HG02884 (cell line): Measurements from ENCODE around the gene ATP6V0C.

Experiments
- ATAC-seq: cut with Tn5 transposase; IDR thresholded peaks from one replicate; pipeline ENCODE4 v1.9.1; 2021; ENCODE audit warnings: mild to moderate bottlenecking, moderate library complexity; ENCODE audit not compliant: unreplicated experiment

ATP6V0C gene

GRCh38 chr16:2490190-2491105 lies 23.3 kb upstream of the ATP6V0C start:
- ATAC-seq: no peak

DNA sequence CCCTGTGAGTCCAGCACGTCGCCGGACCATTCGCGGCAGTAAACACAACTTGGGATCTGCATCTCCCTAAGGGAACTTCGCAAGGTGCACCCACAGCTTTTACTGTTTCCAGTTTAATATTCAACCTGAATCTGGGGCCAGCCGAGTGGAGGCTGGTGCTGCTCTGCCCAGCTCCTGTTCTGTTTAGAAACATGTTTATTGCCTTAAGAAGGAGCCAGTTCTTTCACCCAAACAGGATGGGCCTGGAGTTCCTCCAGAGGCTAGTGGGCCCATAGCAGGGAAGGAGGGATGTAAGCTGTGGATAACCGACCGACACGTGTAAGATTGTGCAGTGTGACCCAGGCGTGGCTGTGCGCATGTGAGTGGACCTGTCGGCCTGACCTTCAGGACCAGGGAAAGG lies 21.5 kb upstream of the ATP6V0C start:
- no peak for ATAC-seq

- no peak for ATAC-seq
Observed at GRCh38 chr16:2493605-2494004, 20.1 kb upstream of the ATP6V0C start.

DNA sequence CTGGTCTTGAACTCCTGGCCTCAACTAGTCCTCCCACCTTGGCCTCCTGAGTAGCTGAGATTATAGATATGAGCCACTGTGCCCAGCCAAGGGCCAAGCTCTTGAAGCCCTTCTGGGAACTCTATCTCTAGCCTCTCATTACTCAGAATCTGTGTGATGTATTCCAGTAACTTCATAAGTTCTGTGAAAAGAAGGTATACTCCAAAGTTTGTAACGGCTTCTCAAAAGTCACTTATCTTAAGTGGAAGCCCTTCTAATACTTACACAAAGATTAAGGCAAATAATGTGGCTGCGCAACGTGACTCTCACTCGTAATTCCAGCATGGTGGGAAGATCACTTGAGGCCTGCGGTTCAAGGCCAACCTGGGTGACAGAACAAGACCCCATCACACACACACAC lies 19.1 kb upstream of the ATP6V0C start:
- ATAC-seq: no peak

DNA sequence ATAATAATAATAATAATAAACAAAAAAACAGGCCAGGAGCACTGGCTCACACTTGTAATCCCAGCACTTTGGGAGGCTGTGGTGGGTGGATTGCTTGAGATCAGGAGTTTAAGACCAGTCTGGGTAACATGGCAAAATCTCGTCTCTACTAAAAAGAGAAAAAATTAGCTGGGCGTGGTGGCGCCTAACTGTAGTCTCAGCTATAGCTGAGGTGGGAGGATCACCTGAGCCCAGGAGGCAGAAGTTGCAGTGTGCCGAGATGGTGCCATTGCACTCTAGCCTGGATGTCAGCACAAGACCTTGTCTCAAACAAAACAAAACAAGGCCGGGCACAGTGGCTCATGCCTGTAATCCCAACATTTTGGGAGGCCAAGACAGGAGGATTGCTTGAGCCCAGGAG lies 18.7 kb upstream of the ATP6V0C start:
- ATAC-seq: no peak

DNA sequence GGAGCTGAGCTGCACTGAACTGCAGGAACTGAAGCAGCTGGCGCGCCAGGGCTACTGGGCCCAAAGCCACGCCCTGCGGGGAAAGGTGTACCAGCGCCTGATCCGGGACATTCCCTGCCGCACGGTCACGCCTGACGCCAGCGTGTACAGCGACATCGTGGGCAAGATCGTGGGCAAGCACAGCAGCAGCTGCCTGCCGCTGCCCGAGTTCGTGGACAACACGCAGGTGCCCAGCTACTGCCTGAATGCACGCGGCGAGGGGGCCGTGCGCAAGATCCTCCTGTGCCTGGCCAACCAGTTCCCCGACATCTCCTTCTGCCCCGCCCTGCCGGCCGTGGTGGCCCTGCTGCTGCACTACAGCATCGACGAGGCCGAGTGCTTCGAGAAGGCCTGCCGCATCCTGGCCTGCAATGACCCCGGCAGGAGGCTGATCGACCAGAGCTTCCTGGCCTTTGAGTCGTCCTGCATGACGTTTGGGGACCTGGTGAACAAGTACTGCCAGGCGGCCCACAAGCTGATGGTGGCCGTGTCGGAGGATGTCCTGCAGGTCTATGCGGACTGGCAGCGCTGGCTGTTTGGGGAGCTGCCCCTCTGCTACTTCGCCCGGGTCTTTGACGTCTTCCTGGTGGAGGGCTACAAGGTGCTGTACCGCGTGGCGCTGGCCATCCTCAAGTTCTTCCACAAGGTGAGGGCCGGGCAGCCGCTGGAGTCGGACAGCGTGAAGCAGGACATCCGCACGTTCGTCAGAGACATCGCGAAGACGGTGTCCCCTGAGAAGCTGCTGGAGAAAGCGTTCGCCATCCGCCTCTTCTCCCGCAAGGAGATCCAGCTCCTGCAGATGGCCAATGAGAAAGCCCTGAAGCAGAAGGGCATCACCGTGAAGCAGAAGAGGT lies 17.3 kb upstream of the ATP6V0C start:
- no peak for ATAC-seq

DNA sequence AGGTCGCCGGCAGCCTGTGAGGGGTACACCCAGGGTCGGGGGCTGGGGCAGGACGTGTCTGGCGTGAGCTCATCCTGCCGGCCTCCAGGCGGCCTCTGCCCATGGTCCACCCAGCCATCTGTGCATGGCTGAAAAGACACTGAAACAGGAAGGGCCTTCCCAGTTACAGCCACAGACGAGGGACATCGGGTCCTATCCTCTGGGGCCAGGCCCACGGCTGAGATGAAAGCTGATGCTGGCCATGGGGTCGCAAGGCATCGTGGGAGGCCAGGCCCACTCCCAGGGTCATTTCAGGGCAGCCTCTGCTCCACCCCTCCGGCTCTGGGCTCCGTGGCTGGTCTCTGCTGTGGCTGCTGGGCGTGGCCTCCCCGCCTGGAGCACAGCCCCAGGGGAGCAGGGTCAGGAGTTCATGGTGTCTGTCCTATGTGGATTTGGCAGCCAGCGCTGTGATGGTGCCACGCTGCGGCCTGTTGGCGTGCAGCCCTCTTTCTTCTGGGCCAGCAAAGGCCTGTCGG lies 16.6 kb upstream of the ATP6V0C start:
- ATAC-seq: no peak

DNA sequence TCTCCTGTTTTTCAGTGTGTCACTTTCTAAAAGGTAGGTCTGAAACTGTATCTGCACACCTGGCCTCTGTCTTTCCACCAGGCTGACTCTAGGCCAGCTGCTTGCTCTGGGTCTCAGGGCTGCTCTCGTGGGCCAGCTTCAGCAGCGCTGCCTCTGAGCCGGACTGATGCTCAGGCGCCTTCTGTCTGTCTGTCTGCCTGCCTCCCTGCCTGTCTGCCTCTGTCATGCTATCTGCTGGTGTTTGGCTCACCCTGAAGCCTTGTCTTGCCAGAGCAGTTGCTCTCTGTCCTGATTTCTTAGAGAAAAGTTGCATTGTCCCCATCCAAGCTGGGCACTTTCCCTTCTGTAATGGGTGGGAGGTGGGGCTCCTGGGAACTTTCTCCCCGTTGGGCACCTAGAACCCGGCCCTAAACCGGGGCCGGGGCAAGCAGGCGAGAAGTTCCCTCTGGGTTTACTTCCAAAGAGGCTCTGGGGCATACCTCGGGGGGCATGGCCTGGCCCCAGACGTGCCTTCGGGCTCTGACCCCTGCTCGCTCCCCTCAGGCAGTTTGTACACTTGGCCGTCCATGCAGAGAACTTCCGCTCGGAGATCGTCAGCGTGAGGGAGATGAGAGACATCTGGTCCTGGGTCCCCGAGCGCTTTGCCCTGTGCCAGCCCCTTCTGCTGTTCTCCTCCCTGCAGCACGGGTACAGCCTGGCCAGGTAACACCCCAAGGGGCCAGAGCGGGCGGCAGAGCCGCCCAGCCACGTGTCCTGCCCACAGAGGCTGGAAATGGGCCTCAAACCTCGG lies 15.9 kb upstream of the ATP6V0C start:
- no peak for ATAC-seq

DNA sequence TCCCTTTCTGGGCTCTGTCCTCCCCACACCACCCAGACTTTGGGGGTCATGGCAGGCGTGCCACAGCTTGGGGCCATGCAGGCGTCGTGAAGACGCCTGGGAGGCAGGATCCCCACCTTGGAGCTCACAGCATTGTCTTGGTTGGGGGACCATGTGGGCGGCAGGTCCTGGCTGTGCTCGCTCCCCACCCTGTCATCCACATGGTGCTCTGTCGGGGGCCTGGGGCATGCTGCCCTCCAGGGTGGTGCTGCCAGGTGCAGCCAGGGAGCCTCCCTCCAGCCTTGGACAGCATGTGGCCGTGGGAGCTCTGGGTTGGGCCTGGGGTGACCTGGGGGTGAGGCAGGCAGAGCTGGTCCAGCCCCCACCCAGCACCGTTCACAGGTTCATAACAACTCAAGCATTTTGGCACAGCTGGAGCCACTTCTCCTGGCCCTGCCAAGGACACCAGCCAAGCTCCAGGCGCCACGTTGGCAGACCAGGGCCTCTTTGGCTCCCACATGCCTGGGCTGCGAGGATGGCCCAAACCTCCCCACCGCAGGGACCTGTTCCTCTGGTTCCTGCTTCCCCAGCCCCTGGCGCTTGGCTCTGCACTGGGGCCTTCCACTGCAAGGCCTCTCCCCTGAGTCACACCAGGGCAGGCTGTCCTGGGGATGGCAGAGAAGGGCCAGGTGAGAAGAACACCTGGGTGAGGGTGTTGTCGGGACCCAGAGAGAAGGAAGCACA lies 15.1 kb upstream of the ATP6V0C start:
- ATAC-seq: no peak

DNA sequence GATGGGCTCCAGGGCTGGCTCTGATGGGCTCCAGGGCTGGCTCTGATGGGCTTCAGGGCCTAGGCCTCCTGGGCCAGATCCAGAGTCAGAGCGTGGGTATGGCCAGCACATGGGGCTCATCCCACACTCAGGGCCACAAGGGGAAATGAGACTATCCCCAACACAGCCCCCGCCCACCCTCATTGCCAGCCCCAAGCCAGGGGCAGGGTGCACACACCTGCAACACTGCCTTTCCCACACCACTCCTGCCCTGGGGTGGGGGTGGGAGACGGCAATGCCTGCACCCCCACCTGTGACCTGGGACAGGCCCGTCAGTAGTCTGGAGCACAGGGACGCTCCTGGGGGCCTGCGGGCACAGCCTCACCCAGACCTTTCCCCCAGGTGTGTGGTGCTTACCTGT lies 14.3 kb upstream of the ATP6V0C start:
- no peak for ATAC-seq

DNA sequence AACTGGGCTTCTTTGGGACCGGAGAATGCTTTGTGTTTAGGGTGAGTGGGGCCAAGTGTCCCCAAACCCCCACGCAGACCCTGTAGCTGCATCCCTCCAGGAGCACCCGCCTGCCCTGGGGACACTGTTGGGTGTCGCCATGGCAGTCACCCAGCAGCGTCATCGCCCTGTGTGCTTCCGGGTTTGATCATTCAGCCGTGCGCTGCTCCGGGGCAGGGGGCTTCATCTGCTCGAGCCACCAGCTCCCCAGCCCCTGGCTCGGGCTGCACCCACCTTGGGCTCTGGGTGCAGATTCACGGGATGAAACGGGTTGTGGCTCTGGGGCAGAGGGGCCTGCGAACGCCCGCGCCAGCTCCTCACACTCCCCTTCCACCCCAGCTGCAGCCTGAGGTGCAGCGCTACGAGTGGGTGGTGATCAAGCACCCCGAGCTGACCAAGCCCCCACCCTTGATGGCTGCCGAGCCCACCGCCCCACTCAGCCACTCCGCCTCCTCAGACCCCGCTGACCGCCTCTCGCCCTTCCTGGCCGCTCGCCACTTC lies 13.8 kb upstream of the ATP6V0C start:
- no peak for ATAC-seq

DNA sequence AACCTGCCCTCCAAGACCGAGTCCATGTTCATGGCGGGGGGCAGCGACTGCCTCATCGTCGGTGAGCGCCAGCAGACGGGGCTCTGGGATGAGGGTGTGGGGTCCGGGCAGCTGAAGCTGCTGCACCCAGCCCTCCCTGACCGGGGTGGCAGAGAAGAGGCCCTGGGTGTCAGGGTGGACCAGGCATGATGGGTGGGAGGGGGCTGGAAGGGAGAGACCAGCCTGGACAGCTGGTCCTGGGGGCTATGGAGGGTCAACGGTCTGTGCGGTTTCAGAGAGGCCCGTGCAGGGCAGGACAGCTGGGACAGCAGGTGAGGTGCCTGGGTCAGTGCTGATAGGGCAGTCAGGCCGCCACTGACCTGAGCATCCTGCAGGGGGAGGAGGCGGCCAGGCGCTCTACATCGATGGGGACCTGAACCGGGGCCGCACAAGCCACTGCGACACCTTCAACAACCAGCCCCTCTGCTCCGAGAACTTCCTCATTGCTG lies 13.3 kb upstream of the ATP6V0C start:
- no peak for ATAC-seq

GRCh38 chr16:2500918-2501750 lies 12.6 kb upstream of the ATP6V0C start:
- ATAC-seq: no peak

- ATAC-seq: no peak
Observed at GRCh38 chr16:2501946-2502895, 11.5 kb upstream of the ATP6V0C start.

GRCh38 chr16:2505695-2506094 lies 8.1 kb upstream of the ATP6V0C start:
- no peak for ATAC-seq

DNA sequence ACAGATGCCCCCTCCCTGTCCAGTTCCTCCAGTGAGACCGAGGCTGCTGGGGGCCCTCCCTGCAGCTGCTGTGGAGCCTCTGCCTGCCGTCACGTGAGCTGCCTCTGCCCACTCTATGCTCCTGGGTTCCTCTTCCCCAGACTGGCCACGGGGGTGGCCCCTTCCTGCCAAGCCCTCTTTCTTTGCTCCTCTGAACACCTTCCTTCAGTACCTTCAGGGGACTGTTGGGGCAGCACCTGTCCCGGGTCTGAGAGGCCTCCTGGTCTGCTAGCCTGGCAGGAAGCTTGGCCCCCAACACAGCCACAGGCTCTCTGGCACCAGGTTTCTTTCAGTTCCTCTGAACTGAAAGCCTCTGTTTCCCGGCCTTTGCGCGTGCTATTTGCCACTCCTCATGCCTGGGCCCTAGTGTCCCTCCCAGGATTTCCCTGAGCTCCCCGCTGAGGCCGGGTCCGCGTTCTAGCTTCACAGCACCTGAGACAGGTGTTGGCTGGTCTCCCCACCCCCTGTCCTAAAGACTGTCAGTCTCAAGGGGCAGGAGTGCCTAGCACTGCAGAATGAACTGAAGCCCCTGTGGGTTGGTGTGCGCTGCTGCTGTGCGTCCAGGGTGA lies 6.6 kb upstream of the ATP6V0C start:
- no peak for ATAC-seq

- ATAC-seq: no peak
Observed at GRCh38 chr16:2507665-2508064, 6.1 kb upstream of the ATP6V0C start.
